HepG2 (cell line): ENCODE data around the gene GNG2. TPM values are rescaled to one million over a fixed set of nuclear protein-coding genes. Genes with fewer than 3 reads are reported as not detected.
A peak's percentile ranks its signal among the peaks of the same experiment; 100 is the strongest.

Experiments used
- ATAC-seq: fragments of 200-7000 bp; cut with Tn5 transposase; 3 replicates; pipeline ENCODE4 v1.9.1; 2020; ENCODE audit warnings: mild to moderate bottlenecking, moderate library complexity
- BruUV-seq: library from RNA; stranded (reverse); fragments of 400-500 nt; replicated peaks from 2 replicates; lab custom pipeline; 2021; lab: Mats Ljungman, UMichigan
- CTCF ChIA-PET: fragments of 300-600 bp; formaldehyde crosslinking; extraction: SDS; loops from one replicate; lab custom pipeline; 2021; ENCODE audit warnings: low total read pairs, inconsistent platforms, low intra/inter-chr PET ratio; lab: Yijun Ruan, JAX
- POLR2A ChIA-PET: fragments of 350-600 bp; sonication (Branson Sonifier 250); formaldehyde crosslinking; loops from one replicate; lab custom pipeline; 2020; ENCODE audit warnings: antibody characterized with exemption, inconsistent platforms; lab: Yijun Ruan, JAX
- DNase-seq: peaks from one replicate; pipeline ENCODE4 v3.0.0-alpha.2; 2015; ENCODE audit warnings: low spot score
- FAIRE-seq: peaks from 3 replicates; lab custom pipeline; 2011; peaks lifted over from hg19 to GRCh38; lab: Jason Lieb, UNC
- H2AFZ ChIP-seq: one replicate; pipeline ENCODE4 v1.6.1; 2011; ENCODE audit warnings: low read length, inconsistent platforms
- H3K27ac ChIP-seq: fragments of 300-600 bp; 3 replicates; pipeline ENCODE4 v1.8.0; 2011; ENCODE audit warnings: mixed run types, mild to moderate bottlenecking, mixed read lengths, low read length, inconsistent platforms; ENCODE audit not compliant: insufficient read depth; ENCODE audit errors: extremely low read length
- H3K27me3 ChIP-seq, 2 experiments: fragments of 200-600 bp in 1 of 2; 2 replicates in 1 of 2; 3 replicates in 1 of 2; pipeline versions ENCODE4 v1.6.0 to v1.8.0; 2011; ENCODE audit warnings: low read length in 2 of 2, mild to moderate bottlenecking in 2 of 2, moderate library complexity in 2 of 2, inconsistent platforms in 1 of 2; ENCODE audit not compliant: insufficient read depth in 2 of 2, control insufficient read depth in 1 of 2
- H3K36me3 ChIP-seq, 2 experiments: fragments of 200-600 bp in 1 of 2; replicated peaks in 1 of 2; 2 replicates in 1 of 2; 3 replicates in 1 of 2; pipeline versions ENCODE4 v1.5.1 to v1.8.0; 2011; ENCODE audit warnings: low read length in 2 of 2, inconsistent platforms in 1 of 2; ENCODE audit not compliant: insufficient read depth in 2 of 2, control insufficient read depth in 1 of 2
- H3K4me1 ChIP-seq: 2 replicates; pipeline ENCODE4 v1.5.1; 2012; ENCODE audit warnings: low read length, inconsistent platforms; ENCODE audit not compliant: insufficient read depth
- H3K4me2 ChIP-seq: 2 replicates; pipeline ENCODE4 v1.6.0; 2011; ENCODE audit warnings: low read depth, low read length, inconsistent platforms
- H3K4me3 ChIP-seq, 3 experiments: fragments of 200-600 bp in 1 of 3; sonication (generic), shearing (Covaris generic) in 1 of 3; replicated peaks in 1 of 3; 2 replicates each; pipeline ENCODE4 v1.5.1; 2011 to 2016; ENCODE audit warnings: low read length in 3 of 3, inconsistent platforms in 2 of 3, low read depth in 2 of 3, mild to moderate bottlenecking in 2 of 3, control low read depth in 1 of 3, mixed read lengths in 1 of 3; ENCODE audit not compliant: insufficient read depth in 1 of 3
- H3K79me2 ChIP-seq: one replicate; pipeline ENCODE4 v1.6.1; 2011; ENCODE audit warnings: low read length, inconsistent platforms; ENCODE audit not compliant: insufficient read depth
- H3K9ac ChIP-seq: 2 replicates; pipeline ENCODE4 v1.6.0; 2011; ENCODE audit warnings: mild to moderate bottlenecking, low read depth, low read length, inconsistent platforms; ENCODE audit not compliant: insufficient read depth
- H3K9me3 ChIP-seq: 2 replicates; pipeline ENCODE4 v1.5.1; 2012; ENCODE audit warnings: mild to moderate bottlenecking, low read length
- H4K20me1 ChIP-seq: 2 replicates; pipeline ENCODE4 v1.6.0; 2011; ENCODE audit warnings: inconsistent platforms, mild to moderate bottlenecking, low read length, moderate library complexity; ENCODE audit not compliant: insufficient read depth
- AGO2 ChIP-seq: fragments of 200-400 bp; formaldehyde crosslinking; optimal IDR thresholded peaks from 2 replicates; pipeline ENCODE3; 2017; ENCODE audit warnings: mild to moderate bottlenecking, low read depth, low read length, moderate library complexity
- BORCS8-MEF2B ChIP-seq: sonication (generic); formaldehyde crosslinking; IDR thresholded peaks from 2 replicates; pipeline ENCODE4 v1.8.0; 2022; ENCODE audit warnings: mild to moderate bottlenecking, missing genetic modification reagents
- CREB1 ChIP-seq, 2 experiments: fragments of 450-650 bp in 1 of 2; IDR thresholded peaks; 2 replicates each; pipeline ENCODE4 v1.6.1; 2016 to 2017; ENCODE audit warnings: control low read depth in 1 of 2, mild to moderate bottlenecking in 1 of 2, missing compliant biosample characterization in 1 of 2, missing genetic modification characterization in 1 of 2
- GTF2F1 ChIP-seq: fragments of 150-350 bp; IDR thresholded peaks from 2 replicates; pipeline ENCODE4 v1.6.1; 2014; ENCODE audit warnings: low read length
- POLR2G ChIP-seq: fragments of 200-400 bp; formaldehyde crosslinking; IDR thresholded peaks from 2 replicates; pipeline ENCODE4 v1.6.1; 2018; ENCODE audit warnings: mild to moderate bottlenecking, low read depth, low read length, moderate library complexity
- SAFB2 ChIP-seq: sonication (generic); formaldehyde crosslinking; IDR thresholded peaks from 2 replicates; pipeline ENCODE4 v1.5.1; 2020; ENCODE audit warnings: missing genetic modification reagents, low read depth, mild to moderate bottlenecking, borderline replicate concordance
- ZNF687 ChIP-seq: sonication (generic); formaldehyde crosslinking; IDR thresholded peaks from 2 replicates; pipeline ENCODE4 v1.5.1; 2020; ENCODE audit warnings: mild to moderate bottlenecking, missing genetic modification reagents, moderate library complexity
- ZSCAN9 ChIP-seq: IDR thresholded peaks from 2 replicates; pipeline ENCODE4 v1.6.1; 2016; ENCODE audit warnings: borderline replicate concordance
- WGBS: methylation state at CpG from one replicate; pipeline ENCODE4 v1.1.6; 2017; ENCODE audit warnings: low lambda C conversion rate; 5-methylcytosine and 5-hydroxymethylcytosine counted together
- in situ Hi-C: cut with HindIII; loops from 2 replicates; pipeline ENCODE4 v1.10.0; 2017; ENCODE audit warnings: low pct_unique_long_range_greater_than_20kb; ENCODE audit not compliant: extremely low pct_ligation_motif_present
- intact Hi-C: fragments of 100-400 bp; cut with micrococcal nuclease; formaldehyde crosslinking; loops from one replicate; pipeline ENCODE4 v1.10.0; 2022; ENCODE audit not compliant: unreplicated experiment
- polyA plus RNA-seq, 8 experiments: library from polyadenylated mRNA; depleted of rRNA in 3 of 8; stranded (reverse) in 7 of 8; unstranded in 1 of 8; fragments of >200 nt; fragmentation: Illumina TruSeq in 4 of 8; extraction: Trizol in 4 of 8; gene quantifications; 2 replicates each; pipeline versions ENCODE4 v1.2.1 to v1.2.3, GENCODE V29; 2011 to 2016; ENCODE audit warnings: low read depth in 4 of 8, missing spikeins in 1 of 8, mixed read lengths in 1 of 8; ENCODE audit not compliant: insufficient read depth in 1 of 8
- total RNA-seq, 5 experiments: library from RNA; depleted of rRNA; stranded (reverse); fragments of >200 nt; fragmentation: Illumina TruSeq; extraction: Trizol; gene quantifications; 2 replicates each; pipeline ENCODE4 v1.2.3, GENCODE V29; 2016; ENCODE audit warnings: low read depth in 1 of 5
- TF ChIP-seq, protein P1 (sequence below): IDR thresholded peaks from 2 replicates; pipeline ENCODE4 v1.6.1; 2016

GNG2 gene
- total and polyA plus RNA-seq, 2 of the 13 experiments (the other 11 are each of a cell fraction or from before 2014, with no cell fraction given): not detected

DNA sequence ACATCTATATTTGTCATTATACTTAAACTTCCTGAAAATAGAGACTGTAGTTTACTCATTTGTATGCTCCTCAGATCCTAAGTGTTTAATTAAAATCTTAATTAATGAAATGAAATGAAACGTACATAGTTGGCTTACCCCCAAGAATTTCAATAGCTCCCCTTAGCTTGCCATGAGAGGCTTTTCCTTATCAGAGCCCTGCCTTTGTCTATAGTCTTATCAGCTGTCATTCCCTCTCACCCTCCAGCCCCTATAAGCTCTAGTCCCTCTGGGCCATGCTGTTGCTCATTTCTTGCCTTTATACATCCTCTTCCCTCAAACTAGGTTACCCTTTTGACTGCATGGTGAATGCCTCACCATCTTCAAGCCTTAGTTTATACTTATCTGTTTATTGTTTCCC lies 127.8 kb downstream of the GNG2 start:
- Histone ChIP-seq H3K79me2 (peaks cover 25% of the 10 kb centered on the region), H2AFZ (peak overlapping the region; percentile 98), H3K4me1 (peaks cover 27% of the 10 kb centered on the region), H3K27me3 (no peaks in the 10 kb centered on the region; a peak in 2 of 5 replicates), H3K9ac (peak overlapping the region; percentile 93; the same call in 1 of the 2 replicates), H3K36me3 (0 out of 5 replicates have a peak, but pooled peaks cover 0 to 8% of the 10 kb centered on the region in 2 experiments), H3K9me3 (no peaks in the 10 kb centered on the region), H3K4me3 (peak overlapping the region in 1 of 3 experiments; percentile 91; a peak in 3 of 6 replicates), H3K27ac (no peak overlapping the region), H4K20me1 (no peaks in the 10 kb centered on the region), H3K4me2 (peak overlapping the region; percentile 90)
- ChIA-PET CTCF (no interaction called here), POLR2A (no interaction called here)
- WGBS: 4% methylated on average over 1 of the region's 1 CpG
- in situ Hi-C loops (no loop called here), intact Hi-C loops (no loop called here)
- no peak for FAIRE-seq
- TF ChIP-seq, protein P1, sequence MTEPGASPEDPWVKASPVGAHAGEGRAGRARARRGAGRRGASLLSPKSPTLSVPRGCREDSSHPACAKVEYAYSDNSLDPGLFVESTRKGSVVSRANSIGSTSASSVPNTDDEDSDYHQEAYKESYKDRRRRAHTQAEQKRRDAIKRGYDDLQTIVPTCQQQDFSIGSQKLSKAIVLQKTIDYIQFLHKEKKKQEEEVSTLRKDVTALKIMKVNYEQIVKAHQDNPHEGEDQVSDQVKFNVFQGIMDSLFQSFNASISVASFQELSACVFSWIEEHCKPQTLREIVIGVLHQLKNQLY (CRISPR knock-in tag): no peak
- TF ChIP-seq BORCS8-MEF2B (CRISPR knock-in tag) (no peak), ZSCAN9 (CRISPR knock-in tag) (no peak)
- ATAC-seq: no peak
- no TSS peak for BruUV-seq
- DNase-seq: no peak

DNA sequence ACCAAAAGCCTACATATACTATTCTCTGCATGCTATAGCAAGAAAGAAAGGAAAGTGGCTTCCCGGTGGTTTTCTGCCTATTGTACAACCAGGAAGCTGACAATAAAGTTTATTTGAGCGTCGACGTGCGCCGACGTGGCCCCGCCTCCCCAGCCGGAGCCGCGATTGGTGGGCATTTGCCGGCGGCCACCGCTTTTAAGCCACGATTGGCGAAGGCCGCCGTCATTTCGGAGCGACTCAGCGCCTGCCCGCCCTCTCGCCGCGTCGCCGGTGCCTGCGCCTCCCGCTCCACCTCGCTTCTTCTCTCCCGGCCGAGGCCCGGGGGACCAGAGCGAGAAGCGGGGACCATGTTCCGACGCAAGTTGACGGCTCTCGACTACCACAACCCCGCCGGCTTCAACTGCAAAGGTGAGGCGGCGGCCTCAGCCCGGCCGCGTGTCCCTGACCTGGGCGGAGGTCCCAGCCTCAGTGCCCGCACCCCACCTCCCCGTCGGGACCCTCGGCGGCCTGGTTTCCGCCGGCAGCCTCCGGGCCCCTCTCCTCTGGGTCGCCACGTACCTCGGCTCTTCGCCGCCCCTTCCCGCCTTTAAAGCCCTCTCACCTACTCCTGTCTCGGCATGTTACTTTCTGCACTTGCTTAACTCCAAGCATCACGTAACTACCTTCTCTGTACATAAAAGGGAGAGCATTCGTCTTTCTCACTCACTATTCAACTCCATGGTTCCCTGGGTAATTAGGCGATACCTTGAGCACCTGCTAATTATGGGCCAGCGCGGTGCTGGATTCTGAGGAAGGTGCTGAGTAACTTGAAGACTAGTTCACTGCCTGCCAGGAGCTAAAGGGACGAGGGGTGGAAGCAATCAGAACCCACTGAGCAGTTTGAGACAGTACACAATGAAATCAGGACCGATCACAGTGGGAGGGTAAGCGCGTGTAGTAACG lies 129.2 kb downstream of the GNG2 start, which contains the start of gene RTRAF:
Gene RTRAF, plus strand, starts transcription at position 254 of the 942 bp plus-strand sequence. Its CDS starts 94 bp downstream, at position 348.
- peak within 1 kb of the TSS; percentile 91 to 99 (median 95) for H3K4me3 ChIP-seq
- no peaks in the 10 kb centered on the region for H4K20me1 ChIP-seq
- WGBS: 0% methylated on average over 17 of the region's 72 CpGs
- no peaks in the 10 kb centered on the region; a peak in 1 of 5 replicates for H3K27me3 ChIP-seq
- ATAC-seq (peak; percentile 99), DNase-seq (peak; percentile 81), FAIRE-seq (peak; percentile 56)
- H3K27ac ChIP-seq: peak within 1 kb of the TSS; percentile 85
- intact Hi-C loops (loop anchor here (1.0 kb wide), 1 partner anchor 10 kb away; no protein-coding TSS in a partner anchor), in situ Hi-C loops (no loop called here)
- H3K4me2 ChIP-seq: peak within 1 kb of the TSS; percentile 90
- peaks cover 0 to 20% of the 10 kb centered on the region in 2 experiments; a peak in 3 of 5 replicates for H3K36me3 ChIP-seq
- H3K4me1 ChIP-seq: peaks cover 27% of the 10 kb centered on the region
- ChIA-PET POLR2A (no interaction called here), CTCF (no interaction called here)
- no peaks in the 10 kb centered on the region for H3K9me3 ChIP-seq
- BruUV-seq: no TSS peak
- H2AFZ ChIP-seq: peak within 1 kb of the TSS; percentile 98
- peak within 1 kb of the TSS; percentile 93 for H3K9ac ChIP-seq
- peaks cover 25% of the 10 kb centered on the region for H3K79me2 ChIP-seq
- TF ChIP-seq POLR2G (peak; percentile 92), BORCS8-MEF2B (CRISPR knock-in tag) (peak; percentile 77; the same call in 1 of the 2 replicates), AGO2 (peak; percentile 51), SAFB2 (0 out of 2 replicates have a peak, but pooled peaks have one; percentile 37), CREB1 (IDR thresholded peaks at IDR 0.05) (peak; percentile 94), CREB1 (CRISPR knock-in tag; IDR thresholded peaks at IDR 0.05) (peak; percentile 96), ZNF687 (CRISPR knock-in tag) (peak; percentile 87), GTF2F1 (0 out of 2 replicates have a peak, but pooled peaks have one; percentile 33)
